ENCODE data around the gene RGS3.

RGS3 gene

GRCh38 chr9:113570749-113571711, 107.5 kb downstream of the RGS3 start:
- no peak for DNase-seq (ENCODE audit: low read depth in 2 of 2)

- DNase-seq (ENCODE audit: low read depth in 2 of 2), result no peak
These were observed 108.7 kb downstream of the RGS3 start for GRCh38 chr9:113572076-113572861.

- DNase-seq (ENCODE audit: low read depth in 2 of 2), result no peak
These were observed 109.8 kb downstream of the RGS3 start for GRCh38 chr9:113573046-113573958.

GRCh38 chr9:113573959-113574352, 110.4 kb downstream of the RGS3 start:
- no peak for DNase-seq (ENCODE audit: low read depth in 2 of 2)

- DNase-seq (ENCODE audit: low read depth in 2 of 2), result no peak
These were observed 111.1 kb downstream of the RGS3 start for GRCh38 chr9:113574441-113575262.

GRCh38 chr9:113577525-113578261, 114.2 kb downstream of the RGS3 start:
- no peak for DNase-seq (ENCODE audit: low read depth in 2 of 2)

- DNase-seq (ENCODE audit: low read depth in 2 of 2), result no peak
These were observed 114.8 kb downstream of the RGS3 start for GRCh38 chr9:113578279-113578865.

- DNase-seq (ENCODE audit: low read depth in 2 of 2), result peak; percentile 76 to 82
These were observed 115.4 kb downstream of the RGS3 start for GRCh38 chr9:113578882-113579282.

GRCh38 chr9:113579283-113580040, 115.9 kb downstream of the RGS3 start:
- DNase-seq (ENCODE audit: low read depth in 2 of 2), result no peak

- peak; percentile 57 to 68 for DNase-seq (ENCODE audit: low read depth in 2 of 2)
These were observed 116.8 kb downstream of the RGS3 start for GRCh38 chr9:113580041-113580953.

- no peak for DNase-seq (ENCODE audit: low read depth in 2 of 2)
These were observed 117.4 kb downstream of the RGS3 start for GRCh38 chr9:113580954-113581311.

GRCh38 chr9:113581865-113582697, 118.6 kb downstream of the RGS3 start:
- peak; percentile 64 to 74 for DNase-seq (ENCODE audit: low read depth in 2 of 2)

GRCh38 chr9:113582698-113583200, 119.2 kb downstream of the RGS3 start:
- no peak for DNase-seq (ENCODE audit: low read depth in 2 of 2)

GRCh38 chr9:113583511-113584427, 120.2 kb downstream of the RGS3 start:
- DNase-seq (ENCODE audit: low read depth in 2 of 2), result no peak

GRCh38 chr9:113584428-113585084, 121.0 kb downstream of the RGS3 start:
- DNase-seq (ENCODE audit: low read depth in 2 of 2), result no peak

Data from stimulated activated CD4-positive, alpha-beta T cell treated with anti-CD3 and anti-CD28 coated beads, Interleukin-4, amount 100 ng/mL, for 48 hours (primary cell).